C4-2B (cell line): Measurements from ENCODE around the gene MC4R.

Experiments
- H3K27ac ChIP-seq: fragments of 450-650 bp; 2 replicates; pipeline ENCODE4 v1.5.1; 2017
- CTCF ChIP-seq: fragments of 450-650 bp; conservative IDR thresholded peaks from 2 replicates; pipeline ENCODE4 v1.5.1; 2017; ENCODE audit warnings: mild to moderate bottlenecking
- ZFX ChIP-seq: fragments of 450-650 bp; IDR thresholded peaks from 2 replicates; pipeline ENCODE4 v1.6.1; 2017

The MC4R gene

DNA sequence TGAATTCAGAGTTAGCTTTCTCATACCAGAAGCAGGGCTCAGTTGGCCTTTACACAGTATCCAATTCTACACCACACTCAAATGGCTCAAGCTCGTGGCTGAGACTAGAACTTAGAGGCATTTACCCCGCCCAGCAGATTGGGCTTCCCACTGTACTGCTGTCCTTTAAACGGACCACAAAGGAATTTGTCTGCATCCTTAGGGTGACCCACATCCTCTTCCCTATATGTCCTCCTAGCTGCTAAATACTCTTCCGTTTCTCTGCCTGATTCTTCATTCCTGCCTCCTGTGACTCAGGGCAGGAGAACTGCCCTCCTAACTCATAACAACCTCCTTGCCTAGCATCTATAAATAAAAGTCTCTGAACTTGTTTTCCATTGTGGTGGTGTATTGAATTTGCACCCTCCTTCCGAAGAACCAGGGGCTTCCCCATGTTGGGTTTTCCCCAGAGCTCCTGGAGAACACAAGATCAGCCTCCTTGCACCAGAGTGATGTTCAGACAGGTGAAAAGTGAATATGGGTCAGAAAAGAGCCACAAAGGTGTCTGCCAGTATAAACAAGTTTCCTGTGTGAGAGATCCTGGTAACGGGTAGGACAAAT lies 32.0 kb upstream of the MC4R start:
- no peak overlapping the region for H3K27ac ChIP-seq
- TF ChIP-seq CTCF = no peak
- no peak for TF ChIP-seq ZFX

DNA sequence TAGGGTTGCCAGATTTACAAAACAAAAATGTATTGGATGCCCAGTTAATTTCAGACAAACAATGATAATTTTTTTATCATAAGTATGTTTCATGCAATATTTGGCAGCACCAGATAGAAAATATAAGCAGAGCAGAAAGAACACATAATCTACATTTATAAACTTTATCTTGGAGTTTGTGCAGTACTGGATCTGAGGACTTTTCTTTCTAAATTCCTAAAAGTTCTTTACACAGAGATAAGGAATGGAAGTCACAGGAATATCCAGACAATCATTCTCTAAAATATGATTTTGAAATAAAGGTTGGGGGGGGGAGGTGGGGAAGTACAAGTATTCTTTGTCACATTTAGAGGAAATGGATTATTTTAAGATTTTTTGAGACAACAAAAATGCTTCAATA lies 28.8 kb upstream of the MC4R start:
- H3K27ac ChIP-seq = no peak overlapping the region
- no peak for TF ChIP-seq CTCF
- TF ChIP-seq ZFX = no peak

- TF ChIP-seq CTCF = no peak
- no peak for TF ChIP-seq ZFX
- H3K27ac ChIP-seq = no peak overlapping the region
Measured at GRCh38 chr18:60391571-60392226, 19.1 kb upstream of the MC4R start.

DNA sequence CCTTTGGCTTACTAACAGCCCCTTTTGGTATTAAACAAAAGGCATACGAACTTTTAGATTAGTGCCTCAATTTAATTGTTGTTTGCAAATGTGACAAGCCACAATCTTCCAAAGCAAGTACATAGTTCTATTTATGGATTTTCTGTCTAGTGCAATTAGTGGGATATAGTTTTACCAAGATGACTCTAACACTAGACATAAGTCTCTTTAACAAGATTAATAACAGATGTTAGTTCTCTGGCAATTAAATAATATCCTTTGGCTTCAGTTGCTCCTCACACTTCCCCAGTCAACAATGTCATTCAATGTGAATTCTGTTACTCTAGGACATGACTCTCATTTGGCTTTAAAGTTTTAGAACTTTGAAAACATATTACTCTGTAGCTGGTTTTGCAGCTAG lies 16.7 kb upstream of the MC4R start:
- no peak overlapping the region for H3K27ac ChIP-seq
- TF ChIP-seq CTCF = no peak
- TF ChIP-seq ZFX = no peak

- TF ChIP-seq ZFX = no peak
- no peak for TF ChIP-seq CTCF
- no peak overlapping the region for H3K27ac ChIP-seq
Measured at GRCh38 chr18:60385693-60386092, 13.1 kb upstream of the MC4R start.

DNA sequence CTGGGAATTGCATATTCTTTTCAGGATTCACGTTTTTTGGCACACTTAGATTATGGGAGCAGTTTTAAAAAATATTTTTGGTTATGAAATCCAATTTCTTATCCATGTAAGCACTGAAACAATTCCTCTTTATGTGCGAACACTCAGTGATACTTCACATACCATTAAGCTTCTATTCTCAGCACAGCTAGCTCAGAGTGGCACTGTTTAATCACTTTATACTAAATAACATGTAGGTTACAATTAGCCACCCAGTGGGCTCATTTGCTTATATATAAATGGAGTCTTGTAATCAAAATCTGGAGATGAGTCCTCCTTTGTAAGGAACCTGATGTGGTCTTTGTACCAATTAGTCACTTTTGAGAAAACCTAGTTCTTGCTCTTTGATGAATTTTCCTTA lies 11.3 kb upstream of the MC4R start:
- no peak for TF ChIP-seq CTCF
- no peak for TF ChIP-seq ZFX
- H3K27ac ChIP-seq = no peak overlapping the region

DNA sequence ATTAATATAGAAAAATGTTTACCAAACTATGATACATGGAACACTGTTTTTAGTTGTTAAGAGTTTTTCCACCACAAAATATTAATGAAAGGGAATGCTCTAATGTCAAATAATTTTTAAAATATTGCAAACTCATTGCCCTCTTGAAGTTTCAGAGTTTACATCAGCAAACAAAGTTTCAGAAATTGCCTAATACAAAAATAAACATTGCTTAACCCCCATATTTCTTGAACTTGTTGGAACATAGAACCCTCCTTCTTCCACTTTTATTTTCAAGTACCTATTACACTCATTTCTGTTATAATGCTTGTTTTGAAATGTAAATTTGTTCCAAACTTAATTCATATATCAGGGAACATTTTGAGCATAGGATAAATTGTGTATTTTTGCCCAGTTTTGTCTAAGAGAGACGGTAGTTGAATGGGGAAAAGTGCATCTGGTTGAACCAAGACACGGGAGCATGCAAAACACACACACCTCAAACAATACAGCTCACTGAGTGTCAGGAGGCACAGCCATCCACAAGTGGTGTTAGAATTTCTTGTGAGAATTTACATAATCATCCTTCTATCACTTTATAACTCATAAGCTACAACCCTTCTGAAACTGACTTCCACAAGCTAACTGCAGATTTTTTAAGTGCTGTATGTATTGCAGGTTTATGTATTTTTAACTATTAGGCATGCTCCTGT lies 5.3 kb upstream of the MC4R start:
- no peak overlapping the region for H3K27ac ChIP-seq
- no peak for TF ChIP-seq ZFX
- no peak for TF ChIP-seq CTCF
